AG09319 (cell line): Measurements from ENCODE around the gene CD4.

Experiments
- DNase-seq: peaks from one replicate; pipeline ENCODE4 v3.0.0-alpha.2; 2010; ENCODE audit warnings: low read depth; ENCODE audit errors: extremely low read depth
- TF ChIP-seq, protein P1 (sequence below): IDR thresholded peaks from 2 replicates; pipeline ENCODE4 v1.5.1; 2011; ENCODE audit warnings: low read depth, mild to moderate bottlenecking, inconsistent platforms, low read length, moderate library complexity

CD4 gene

GRCh38 chr12:6782119-6782518, 7.2 kb upstream of the CD4 start:
- TF ChIP-seq, protein P1, sequence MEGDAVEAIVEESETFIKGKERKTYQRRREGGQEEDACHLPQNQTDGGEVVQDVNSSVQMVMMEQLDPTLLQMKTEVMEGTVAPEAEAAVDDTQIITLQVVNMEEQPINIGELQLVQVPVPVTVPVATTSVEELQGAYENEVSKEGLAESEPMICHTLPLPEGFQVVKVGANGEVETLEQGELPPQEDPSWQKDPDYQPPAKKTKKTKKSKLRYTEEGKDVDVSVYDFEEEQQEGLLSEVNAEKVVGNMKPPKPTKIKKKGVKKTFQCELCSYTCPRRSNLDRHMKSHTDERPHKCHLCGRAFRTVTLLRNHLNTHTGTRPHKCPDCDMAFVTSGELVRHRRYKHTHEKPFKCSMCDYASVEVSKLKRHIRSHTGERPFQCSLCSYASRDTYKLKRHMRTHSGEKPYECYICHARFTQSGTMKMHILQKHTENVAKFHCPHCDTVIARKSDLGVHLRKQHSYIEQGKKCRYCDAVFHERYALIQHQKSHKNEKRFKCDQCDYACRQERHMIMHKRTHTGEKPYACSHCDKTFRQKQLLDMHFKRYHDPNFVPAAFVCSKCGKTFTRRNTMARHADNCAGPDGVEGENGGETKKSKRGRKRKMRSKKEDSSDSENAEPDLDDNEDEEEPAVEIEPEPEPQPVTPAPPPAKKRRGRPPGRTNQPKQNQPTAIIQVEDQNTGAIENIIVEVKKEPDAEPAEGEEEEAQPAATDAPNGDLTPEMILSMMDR, result no peak
- DNase-seq, result no peak

GRCh38 chr12:6782850-6783566, 6.3 kb upstream of the CD4 start:
- TF ChIP-seq, protein P1, result no peak
- no peak for DNase-seq

DNA sequence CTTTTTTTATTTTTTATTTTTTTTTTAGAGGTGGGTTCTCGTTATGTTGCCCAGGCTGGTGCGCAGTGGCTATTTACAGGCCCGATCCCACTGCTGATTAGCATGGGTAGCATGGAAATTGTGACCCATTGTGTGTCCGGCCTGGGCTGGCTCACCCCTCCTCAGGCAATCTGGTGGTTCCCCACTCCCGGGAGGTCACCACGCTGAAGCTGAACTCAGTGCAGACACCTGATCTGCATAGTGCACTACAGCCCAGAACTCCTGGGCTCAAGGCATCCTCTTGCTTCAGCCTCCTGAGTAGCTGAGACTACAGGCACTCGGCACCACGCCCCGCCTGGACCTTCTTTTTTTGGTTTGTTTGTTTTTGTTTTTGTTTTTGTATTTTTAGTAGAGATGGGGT, 5.5 kb upstream of the CD4 start:
- no peak for DNase-seq
- TF ChIP-seq, protein P1, result no peak

- no peak for DNase-seq
- TF ChIP-seq, protein P1, result no peak
These were observed 5.0 kb upstream of the CD4 start for GRCh38 chr12:6784296-6784695.

DNA sequence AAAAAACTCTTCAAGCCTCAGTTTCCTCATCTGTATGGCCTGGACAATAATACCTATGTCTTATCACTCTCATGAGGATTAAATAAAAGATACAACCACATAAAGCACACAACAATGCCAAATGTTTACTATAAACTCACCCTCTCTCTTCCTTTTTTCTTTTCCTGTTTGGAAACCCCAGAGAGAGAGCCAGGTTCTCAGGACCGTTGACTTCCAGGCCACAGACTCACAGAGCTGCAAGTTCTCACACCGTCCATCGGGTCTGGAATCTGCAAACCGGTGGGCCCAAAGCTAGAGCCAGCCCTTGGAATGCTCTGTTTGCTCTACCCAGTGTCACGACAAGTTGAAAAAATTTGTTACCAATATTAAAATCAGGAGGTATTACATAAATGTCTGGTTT, 4.6 kb upstream of the CD4 start:
- no peak for DNase-seq

GRCh38 chr12:6786416-6787094, 2.8 kb upstream of the CD4 start:
- DNase-seq, result no peak
- TF ChIP-seq, protein P1, result no peak

More for the DNA sequence above, 4.6 kb upstream of the CD4 start:
- TF ChIP-seq, protein P1, result no peak

GRCh38 chr12:6787309-6787708, 2.0 kb upstream of the CD4 start:
- no peak for DNase-seq
- TF ChIP-seq, protein P1, result no peak
